Measurements from ENCODE around the gene GRIN3A.

- TF ChIP-seq EZH2 (IDR thresholded peaks at IDR 0.05; ENCODE audit: borderline replicate concordance, low read depth, low read length, severe bottlenecking), result no peak
- TF ChIP-seq CTCF (IDR thresholded peaks at IDR 0.05; ENCODE audit: borderline replicate concordance, extremely low read depth, low read length, poor library complexity, severe bottlenecking), result no peak
Observed at GRCh38 chr9:101528015-101528414, 210.4 kb downstream of the GRIN3A start.
